HepG2 (cell line): ENCODE measurements around the gene GDAP1L1. TPM values are rescaled to one million over a fixed set of nuclear protein-coding genes. Genes with fewer than 3 reads are reported as not detected.

Experiments
- BCL6 ChIP-seq: IDR thresholded peaks from 2 replicates; pipeline ENCODE4 v1.6.1; 2016; ENCODE audit warnings: missing genetic modification reagents, missing compliant biosample characterization
- CBX5 ChIP-seq: sonication (generic); formaldehyde crosslinking; IDR thresholded peaks from 2 replicates; pipeline ENCODE4 v1.4.0; 2020; ENCODE audit warnings: missing genetic modification reagents, borderline replicate concordance
- CENPBD1 ChIP-seq: sonication (generic); formaldehyde crosslinking; IDR thresholded peaks from 2 replicates; pipeline ENCODE4 v1.8.0; 2022; ENCODE audit warnings: missing genetic modification reagents, low read depth, mild to moderate bottlenecking, borderline replicate concordance
- CREB3 ChIP-seq: sonication (generic); formaldehyde crosslinking; IDR thresholded peaks from 2 replicates; pipeline ENCODE4 v1.5.0; 2020; ENCODE audit warnings: missing genetic modification reagents
- E2F5 ChIP-seq: sonication (generic); formaldehyde crosslinking; conservative IDR thresholded peaks from 2 replicates; pipeline ENCODE4 v1.4.0; 2020; ENCODE audit warnings: missing genetic modification reagents
- EED ChIP-seq: sonication (generic); formaldehyde crosslinking; IDR thresholded peaks from 2 replicates; pipeline ENCODE4 v1.5.0; 2020; ENCODE audit warnings: mild to moderate bottlenecking, missing genetic modification reagents
- ETV5 ChIP-seq: IDR thresholded peaks from 2 replicates; pipeline ENCODE4 v1.6.1; 2018; ENCODE audit warnings: missing biosample characterization, missing genetic modification reagents, inconsistent platforms, borderline replicate concordance
- FOXO1 ChIP-seq: sonication (generic); formaldehyde crosslinking; IDR thresholded peaks from 2 replicates; pipeline ENCODE4 v1.4.0; 2020; ENCODE audit warnings: missing genetic modification reagents
- NCOA2 ChIP-seq: sonication (generic); formaldehyde crosslinking; IDR thresholded peaks from 2 replicates; pipeline ENCODE4 v1.8.0; 2022; ENCODE audit warnings: inconsistent platforms
- PHF5A ChIP-seq: IDR thresholded peaks from one replicate; pipeline ENCODE4 v1.6.1; 2018; ENCODE audit warnings: low read depth, missing genetic modification reagents; ENCODE audit not compliant: unreplicated experiment
- SETDB1 ChIP-seq: sonication (generic); formaldehyde crosslinking; IDR thresholded peaks from 2 replicates; pipeline ENCODE4 v1.5.1; 2020; ENCODE audit warnings: missing genetic modification reagents, mild to moderate bottlenecking, borderline replicate concordance
- THYN1 ChIP-seq: sonication (generic); formaldehyde crosslinking; IDR thresholded peaks from 2 replicates; pipeline ENCODE4 v1.8.1; 2023; ENCODE audit warnings: low read depth, mild to moderate bottlenecking, moderate library complexity, missing genetic modification reagents, borderline replicate concordance
- ZBTB38 ChIP-seq: sonication (generic); formaldehyde crosslinking; IDR thresholded peaks from 2 replicates; pipeline ENCODE4 v1.5.1; 2020; ENCODE audit warnings: mild to moderate bottlenecking, missing genetic modification reagents
- ZBTB4 ChIP-seq: sonication (generic); formaldehyde crosslinking; IDR thresholded peaks from 2 replicates; pipeline ENCODE4 v1.4.0; 2020; ENCODE audit warnings: missing genetic modification reagents, mild to moderate bottlenecking, borderline replicate concordance
- ZBTB43 ChIP-seq: sonication (generic); formaldehyde crosslinking; conservative IDR thresholded peaks from 2 replicates; pipeline ENCODE4 v1.4.0; 2020; ENCODE audit warnings: missing genetic modification reagents
- ZFAT ChIP-seq: sonication (generic); formaldehyde crosslinking; conservative IDR thresholded peaks from 2 replicates; pipeline ENCODE4 v1.8.1; 2023; ENCODE audit warnings: missing genetic modification reagents, inconsistent platforms
- ZNF230 ChIP-seq: sonication (generic); formaldehyde crosslinking; IDR thresholded peaks from 2 replicates; pipeline ENCODE4 v1.4.0; 2020; ENCODE audit warnings: mild to moderate bottlenecking, missing genetic modification reagents
- ZNF44 ChIP-seq: sonication (generic); formaldehyde crosslinking; IDR thresholded peaks from 2 replicates; pipeline ENCODE4 v1.5.1; 2020; ENCODE audit warnings: mild to moderate bottlenecking, missing genetic modification reagents
- ZNF550 ChIP-seq: sonication (generic); formaldehyde crosslinking; IDR thresholded peaks from 2 replicates; pipeline ENCODE4 v1.4.0; 2020; ENCODE audit warnings: mild to moderate bottlenecking, missing genetic modification reagents, borderline replicate concordance
- ZNF607 ChIP-seq: sonication (generic); formaldehyde crosslinking; IDR thresholded peaks from 2 replicates; pipeline ENCODE4 v1.5.1; 2020; ENCODE audit warnings: missing genetic modification reagents, mild to moderate bottlenecking, borderline replicate concordance
- ZNF773 ChIP-seq: sonication (generic); formaldehyde crosslinking; IDR thresholded peaks from 2 replicates; pipeline ENCODE4 v1.4.0; 2020; ENCODE audit warnings: missing genetic modification reagents, borderline replicate concordance
- polyA plus RNA-seq, 8 experiments: library from polyadenylated mRNA; depleted of rRNA in 3 of 8; stranded (reverse) in 7 of 8; unstranded in 1 of 8; fragments of >200 nt; fragmentation: Illumina TruSeq in 4 of 8; extraction: Trizol in 4 of 8; gene quantifications; 2 replicates each; pipeline versions ENCODE4 v1.2.1 to v1.2.3, GENCODE V29; 2011 to 2016; ENCODE audit warnings: low read depth in 4 of 8, missing spikeins in 1 of 8, mixed read lengths in 1 of 8; ENCODE audit not compliant: insufficient read depth in 1 of 8
- total RNA-seq, 5 experiments: library from RNA; depleted of rRNA; stranded (reverse); fragments of >200 nt; fragmentation: Illumina TruSeq; extraction: Trizol; gene quantifications; 2 replicates each; pipeline ENCODE4 v1.2.3, GENCODE V29; 2016; ENCODE audit warnings: low read depth in 1 of 5

Gene GDAP1L1
- total and polyA plus RNA-seq, 2 of the 13 experiments (the other 11 are each of a cell fraction or from before 2014, with no cell fraction given) = 0.04 TPM; not detected in 1

GRCh38 chr20:44211177-44212039, 35.7 kb upstream of the GDAP1L1 start (continued):
- no peak for TF ChIP-seq BCL6 (CRISPR knock-in tag)
- TF ChIP-seq ZNF607 (CRISPR knock-in tag) = no peak; the same call in 1 of the 2 replicates
- TF ChIP-seq SETDB1 (CRISPR knock-in tag) = no peak
- no peak for TF ChIP-seq CREB3 (CRISPR knock-in tag)
- no peak for TF ChIP-seq ETV5 (CRISPR knock-in tag)
- no peak for TF ChIP-seq ZNF550
- no peak for TF ChIP-seq ZNF44
- no peak for TF ChIP-seq CENPBD1
- 0 out of 2 replicates have a peak, but pooled peaks have one; percentile 15 for TF ChIP-seq ZNF230 (CRISPR knock-in tag)
- no peak for TF ChIP-seq ZNF773 (CRISPR knock-in tag)
- peak; percentile 64; the same call in 1 of the 2 replicates for TF ChIP-seq THYN1 (CRISPR knock-in tag)
- no peak for TF ChIP-seq EED (CRISPR knock-in tag)
- TF ChIP-seq NCOA2 (CRISPR knock-in tag) = no peak
- no peak for TF ChIP-seq PHF5A (CRISPR knock-in tag)
- no peak for TF ChIP-seq ZBTB43
- TF ChIP-seq ZBTB38 (CRISPR knock-in tag) = no peak; the same call in 1 of the 2 replicates
- no peak for TF ChIP-seq E2F5 (CRISPR knock-in tag)
- TF ChIP-seq ZFAT = no peak
- TF ChIP-seq CBX5 (CRISPR knock-in tag) = no peak
- TF ChIP-seq FOXO1 (CRISPR knock-in tag) = no peak
- no peak for TF ChIP-seq ZBTB4
